GM18499 (cell line): Measurements from ENCODE around the gene SLIT3.

Experiments used
- ATAC-seq: cut with Tn5 transposase; IDR thresholded peaks from one replicate; pipeline ENCODE4 v1.9.1; 2021; ENCODE audit warnings: moderate number of reproducible peaks; ENCODE audit not compliant: insufficient read depth, unreplicated experiment

Gene SLIT3

GRCh38 chr5:168948746-168949145, 352.2 kb downstream of the SLIT3 start:
- no peak for ATAC-seq

- no peak for ATAC-seq
Measured at GRCh38 chr5:168947212-168947868, 353.6 kb downstream of the SLIT3 start.

- no peak for ATAC-seq
Measured at GRCh38 chr5:168946363-168946762, 354.6 kb downstream of the SLIT3 start.

GRCh38 chr5:168944004-168944403, 356.9 kb downstream of the SLIT3 start:
- ATAC-seq: no peak

GRCh38 chr5:168943091-168943884, 357.7 kb downstream of the SLIT3 start:
- ATAC-seq: no peak

GRCh38 chr5:168941901-168942300, 359.0 kb downstream of the SLIT3 start:
- ATAC-seq: no peak

GRCh38 chr5:168940712-168941111, 360.2 kb downstream of the SLIT3 start:
- no peak for ATAC-seq

GRCh38 chr5:168939887-168940544, 360.9 kb downstream of the SLIT3 start:
- no peak for ATAC-seq

- ATAC-seq: no peak
Measured at GRCh38 chr5:168939156-168939800, 361.7 kb downstream of the SLIT3 start.

- no peak for ATAC-seq
Measured at GRCh38 chr5:168936511-168936910, 364.4 kb downstream of the SLIT3 start.

GRCh38 chr5:168935183-168935582, 365.8 kb downstream of the SLIT3 start:
- ATAC-seq: no peak

- no peak for ATAC-seq
Measured at GRCh38 chr5:168934169-168934568, 366.8 kb downstream of the SLIT3 start.

- no peak for ATAC-seq
Measured at GRCh38 chr5:168932400-168933189, 368.3 kb downstream of the SLIT3 start.

GRCh38 chr5:168931638-168932345, 369.1 kb downstream of the SLIT3 start:
- ATAC-seq: peak; percentile 65

- no peak for ATAC-seq
Measured at GRCh38 chr5:168929656-168930055, 371.3 kb downstream of the SLIT3 start.

GRCh38 chr5:168925160-168925559, 375.8 kb downstream of the SLIT3 start:
- ATAC-seq: no peak

GRCh38 chr5:168921147-168921866, 379.6 kb downstream of the SLIT3 start:
- ATAC-seq: no peak

GRCh38 chr5:168920019-168920810, 380.7 kb downstream of the SLIT3 start:
- no peak for ATAC-seq
